ENCODE data around the gene TANK. TPM values are rescaled to one million over a fixed set of nuclear protein-coding genes. Genes with fewer than 3 reads are reported as not detected.
"Not testable (repeated sequence)": the region's sequence is repeated elsewhere in the genome, so short reads cannot be mapped to it uniquely, and the experiment has no call there.

TANK gene
- total RNA-seq, 1 donor from 2014 or later = 45.4 TPM

- no peak for DNase-seq (ENCODE audit: low spot score)
- Mint-ChIP-seq H3K27ac (ENCODE audit: unreplicated experiment) (no peak overlapping the region), H3K36me3 (ENCODE audit: low read depth) (no peaks in the 10 kb centered on the region), H3K27me3 (ENCODE audit: low read depth) (peaks cover 2% of the 10 kb centered on the region), H3K4me1 (ENCODE audit: low read depth) (no peaks in the 10 kb centered on the region), H3K9me3 (ENCODE audit: low read depth) (no peaks in the 10 kb centered on the region), H3K4me3 (ENCODE audit: unreplicated experiment) (no peak overlapping the region)
- TF ChIP-seq CTCF (IDR thresholded peaks at IDR 0.05) = no peak
Observed at GRCh38 chr2:161265874-161266273, 105.6 kb downstream of the TANK start.

GRCh38 chr2:161269111-161269510, 108.9 kb downstream of the TANK start:
- no peak for TF ChIP-seq CTCF (IDR thresholded peaks at IDR 0.05)
- no peaks in the 10 kb centered on the region for H3K9me3 Mint-ChIP-seq (ENCODE audit: low read depth)
- H3K36me3 Mint-ChIP-seq (ENCODE audit: low read depth) = no peaks in the 10 kb centered on the region
- no peaks in the 10 kb centered on the region for H3K4me1 Mint-ChIP-seq (ENCODE audit: low read depth)
- peaks cover 2% of the 10 kb centered on the region for H3K27me3 Mint-ChIP-seq (ENCODE audit: low read depth)
- H3K4me3 Mint-ChIP-seq (ENCODE audit: unreplicated experiment) = no peak overlapping the region
- H3K27ac Mint-ChIP-seq (ENCODE audit: unreplicated experiment) = no peak overlapping the region
- no peak for DNase-seq (ENCODE audit: low spot score)

GRCh38 chr2:161273038-161273760, 113.0 kb downstream of the TANK start:
- DNase-seq (ENCODE audit: low spot score) = no peak
- H3K27me3 Mint-ChIP-seq (ENCODE audit: low read depth) = no peaks in the 10 kb centered on the region
- TF ChIP-seq CTCF (IDR thresholded peaks at IDR 0.05) = peak; percentile 93

GRCh38 chr2:161278564-161279229, 118.5 kb downstream of the TANK start:
- not testable (repeated sequence) for DNase-seq (ENCODE audit: low spot score); H3K36me3 Mint-ChIP-seq (ENCODE audit: low read depth); H3K4me1 Mint-ChIP-seq (ENCODE audit: low read depth); H3K4me3 Mint-ChIP-seq (ENCODE audit: unreplicated experiment); H3K9me3 Mint-ChIP-seq (ENCODE audit: low read depth); H3K27me3 Mint-ChIP-seq (ENCODE audit: low read depth); H3K27ac Mint-ChIP-seq (ENCODE audit: unreplicated experiment)

More at GRCh38 chr2:161273038-161273760, 113.0 kb downstream of the TANK start:
- H3K27ac Mint-ChIP-seq (ENCODE audit: unreplicated experiment) = no peak overlapping the region
- H3K4me3 Mint-ChIP-seq (ENCODE audit: unreplicated experiment) = no peak overlapping the region
- no peaks in the 10 kb centered on the region for H3K36me3 Mint-ChIP-seq (ENCODE audit: low read depth)
- no peaks in the 10 kb centered on the region for H3K4me1 Mint-ChIP-seq (ENCODE audit: low read depth)
- H3K9me3 Mint-ChIP-seq (ENCODE audit: low read depth) = no peaks in the 10 kb centered on the region

GRCh38 chr2:161279230-161279815, 119.1 kb downstream of the TANK start:
- not testable (repeated sequence) for H3K27me3 Mint-ChIP-seq (ENCODE audit: low read depth); DNase-seq (ENCODE audit: low spot score); H3K9me3 Mint-ChIP-seq (ENCODE audit: low read depth); H3K36me3 Mint-ChIP-seq (ENCODE audit: low read depth); H3K4me3 Mint-ChIP-seq (ENCODE audit: unreplicated experiment); H3K4me1 Mint-ChIP-seq (ENCODE audit: low read depth); H3K27ac Mint-ChIP-seq (ENCODE audit: unreplicated experiment)

- H3K4me1 Mint-ChIP-seq (ENCODE audit: low read depth); H3K4me3 Mint-ChIP-seq (ENCODE audit: unreplicated experiment); H3K9me3 Mint-ChIP-seq (ENCODE audit: low read depth); H3K36me3 Mint-ChIP-seq (ENCODE audit: low read depth); H3K27me3 Mint-ChIP-seq (ENCODE audit: low read depth); H3K27ac Mint-ChIP-seq (ENCODE audit: unreplicated experiment): not testable (repeated sequence)
- peak; percentile 68 for TF ChIP-seq CTCF (IDR thresholded peaks at IDR 0.05)
- peak; percentile 100 for DNase-seq (ENCODE audit: low spot score)
Observed at GRCh38 chr2:161280906-161281323, 120.7 kb downstream of the TANK start.

GRCh38 chr2:161281615-161282310, 121.5 kb downstream of the TANK start:
- H3K9me3 Mint-ChIP-seq (ENCODE audit: low read depth); H3K4me1 Mint-ChIP-seq (ENCODE audit: low read depth); H3K36me3 Mint-ChIP-seq (ENCODE audit: low read depth); H3K4me3 Mint-ChIP-seq (ENCODE audit: unreplicated experiment); H3K27ac Mint-ChIP-seq (ENCODE audit: unreplicated experiment); H3K27me3 Mint-ChIP-seq (ENCODE audit: low read depth): not testable (repeated sequence)
- DNase-seq (ENCODE audit: low spot score) = peak; percentile 96

- not testable (repeated sequence) for H3K36me3 Mint-ChIP-seq (ENCODE audit: low read depth); H3K4me3 Mint-ChIP-seq (ENCODE audit: unreplicated experiment); H3K9me3 Mint-ChIP-seq (ENCODE audit: low read depth); H3K27me3 Mint-ChIP-seq (ENCODE audit: low read depth); H3K27ac Mint-ChIP-seq (ENCODE audit: unreplicated experiment); DNase-seq (ENCODE audit: low spot score); H3K4me1 Mint-ChIP-seq (ENCODE audit: low read depth)
Observed at GRCh38 chr2:161282311-161282644, 122.0 kb downstream of the TANK start.
